LHCN-M2 (cell line): Measurements from ENCODE around the gene GJC2. TPM values are rescaled to one million over a fixed set of nuclear protein-coding genes. Genes with fewer than 3 reads are reported as not detected.
"Not testable (repeated sequence)": the region's sequence is repeated elsewhere in the genome, so short reads cannot be mapped to it uniquely, and the experiment has no call there.

ENCODE experiments used
- DNase-seq: peaks from one replicate; pipeline ENCODE4 v3.0.0-alpha.2; 2012; ENCODE audit warnings: low read depth
- polyA plus RNA-seq: library from polyadenylated mRNA; unstranded; fragments of >200 nt; gene quantifications from one replicate; pipeline ENCODE4 v1.2.1, GENCODE V29; 2012; ENCODE audit warnings: missing spikeins
- total RNA-seq: library from RNA; depleted of rRNA; stranded (reverse); fragments of >200 nt; gene quantifications from 2 replicates; pipeline ENCODE4 v1.2.3, GENCODE V29; 2014; rRNA removed

The GJC2 gene
- 0.63 and 0.77 TPM in 2 replicates for total RNA-seq
- 0.70 TPM for polyA plus RNA-seq

GRCh38 chr1:228149406-228150119, at the start of gene GJC2:
TSS of gene GJC2 (plus strand) at chr1:228149930. CDS start at chr1:228157759, 7,829 bp downstream.
- no peak for DNase-seq

- DNase-seq, result no peak
These were observed 48.7 kb upstream of the GJC2 start for GRCh38 chr1:228100822-228101613.

- DNase-seq, result no peak
These were observed 48.1 kb upstream of the GJC2 start for GRCh38 chr1:228101614-228101993.

GRCh38 chr1:228101994-228102790, 47.5 kb upstream of the GJC2 start:
- peak; percentile 31 for DNase-seq

GRCh38 chr1:228102791-228103620, 46.7 kb upstream of the GJC2 start, which contains the start of gene C1orf35:
TSS of gene C1orf35 (minus strand) at chr1:228103325. CDS start at chr1:228103227, 98 bp downstream.
- DNase-seq, result peak; percentile 89

GRCh38 chr1:228104526-228105269, 45.0 kb upstream of the GJC2 start:
- DNase-seq, result no peak

GRCh38 chr1:228105270-228105995, 44.3 kb upstream of the GJC2 start:
- no peak for DNase-seq

- no peak for DNase-seq
These were observed 43.5 kb upstream of the GJC2 start for GRCh38 chr1:228105996-228106799.

GRCh38 chr1:228106800-228107054, 43.0 kb upstream of the GJC2 start:
- no peak for DNase-seq

GRCh38 chr1:228107636-228108035, 42.1 kb upstream of the GJC2 start:
- DNase-seq, result no peak

- DNase-seq, result no peak
These were observed 41.6 kb upstream of the GJC2 start for GRCh38 chr1:228108055-228108690.

GRCh38 chr1:228108742-228109072, 41.0 kb upstream of the GJC2 start:
- DNase-seq, result no peak

GRCh38 chr1:228109073-228109961, 40.4 kb upstream of the GJC2 start, which contains the start of gene MRPL55:
TSS of gene MRPL55 (minus strand) at chr1:228109299. CDS start at chr1:228108260, 1,039 bp downstream.
- peak; percentile 93 for DNase-seq

- peak; percentile 66 for DNase-seq
These were observed 39.7 kb upstream of the GJC2 start for GRCh38 chr1:228109962-228110488.

- no peak for DNase-seq
These were observed 39.2 kb upstream of the GJC2 start for GRCh38 chr1:228110556-228110955.

GRCh38 chr1:228111315-228111714, 38.4 kb upstream of the GJC2 start:
- not testable (repeated sequence) for DNase-seq

GRCh38 chr1:228112167-228112566, 37.6 kb upstream of the GJC2 start:
- DNase-seq, result no peak
